Measurements from ENCODE around the gene FAM222B.

- TF ChIP-seq CTCF (IDR thresholded peaks at IDR 0.05; ENCODE audit: low read depth, low read length, poor library complexity, severe bottlenecking) (no peak), EZH2phosphoT487 (IDR thresholded peaks at IDR 0.05; ENCODE audit: borderline replicate concordance, low read length) (no peak)
These were observed 39.7 kb upstream of the FAM222B start for GRCh38 chr17:28882154-28882895.

Measured in DOHH2 (cell line).